Osteoblast (primary cell): ENCODE data around the gene SMAD3. TPM values are rescaled to one million over a fixed set of nuclear protein-coding genes. Genes with fewer than 3 reads are reported as not detected.

ENCODE experiments used
- DNase-seq: peaks from one replicate; pipeline ENCODE4 v3.0.0; 2011; ENCODE audit warnings: low spot score, mixed read lengths; ENCODE audit not compliant: insufficient read length; ENCODE audit errors: missing footprints
- H2AFZ ChIP-seq: 2 replicates; pipeline ENCODE4 v1.6.0; 2011; ENCODE audit warnings: mild to moderate bottlenecking, low read length
- H3K27ac ChIP-seq: 2 replicates; pipeline ENCODE4 v1.5.1; 2011; ENCODE audit warnings: mild to moderate bottlenecking, low read depth, low read length, moderate library complexity
- H3K27me3 ChIP-seq: 2 replicates; pipeline ENCODE4 v1.6.0; 2012; ENCODE audit warnings: mild to moderate bottlenecking, control low read depth, inconsistent platforms, low read length, moderate library complexity; ENCODE audit not compliant: insufficient read depth
- H3K36me3 ChIP-seq: 2 replicates; pipeline ENCODE4 v1.5.1; 2011; ENCODE audit warnings: mild to moderate bottlenecking, low read length, control low read depth, moderate library complexity; ENCODE audit not compliant: insufficient read depth
- H3K4me1 ChIP-seq: 2 replicates; pipeline ENCODE4 v1.5.1; 2011; ENCODE audit warnings: mild to moderate bottlenecking, low read length, control low read depth, moderate library complexity; ENCODE audit not compliant: insufficient read depth
- H3K4me2 ChIP-seq: 2 replicates; pipeline ENCODE4 v1.6.0; 2011; ENCODE audit warnings: mild to moderate bottlenecking, low read length; ENCODE audit not compliant: insufficient read depth
- H3K4me3 ChIP-seq: fragments of 200-600 bp; sonication (generic); 3 replicates; pipeline ENCODE4 v1.5.1; 2012; ENCODE audit warnings: mild to moderate bottlenecking, low read length, inconsistent platforms; ENCODE audit not compliant: insufficient read depth
- H3K79me2 ChIP-seq: 2 replicates; pipeline ENCODE4 v1.6.0; 2012; ENCODE audit warnings: mild to moderate bottlenecking, low read length, control low read depth, inconsistent platforms; ENCODE audit not compliant: insufficient read depth
- H3K9me3 ChIP-seq: 2 replicates; pipeline ENCODE4 v1.5.1; 2011; ENCODE audit warnings: low read depth, low read length, control low read depth
- H4K20me1 ChIP-seq: 2 replicates; pipeline ENCODE4 v1.6.0; 2012; ENCODE audit warnings: mild to moderate bottlenecking, low read length, control low read depth; ENCODE audit not compliant: insufficient read depth
- total RNA-seq: library from RNA; depleted of rRNA; stranded (reverse); fragments of >200 nt; gene quantifications from 2 replicates; pipeline ENCODE4 v1.2.3, GENCODE V29; 2012
- TF ChIP-seq, protein P1 (sequence below): IDR thresholded peaks from 2 replicates; pipeline ENCODE4 v1.5.1; 2011; ENCODE audit warnings: mild to moderate bottlenecking, low read depth, low read length, moderate library complexity; ENCODE audit errors: extremely low read depth

Gene SMAD3
- total RNA-seq, 1 donor: 60.1 TPM

DNA sequence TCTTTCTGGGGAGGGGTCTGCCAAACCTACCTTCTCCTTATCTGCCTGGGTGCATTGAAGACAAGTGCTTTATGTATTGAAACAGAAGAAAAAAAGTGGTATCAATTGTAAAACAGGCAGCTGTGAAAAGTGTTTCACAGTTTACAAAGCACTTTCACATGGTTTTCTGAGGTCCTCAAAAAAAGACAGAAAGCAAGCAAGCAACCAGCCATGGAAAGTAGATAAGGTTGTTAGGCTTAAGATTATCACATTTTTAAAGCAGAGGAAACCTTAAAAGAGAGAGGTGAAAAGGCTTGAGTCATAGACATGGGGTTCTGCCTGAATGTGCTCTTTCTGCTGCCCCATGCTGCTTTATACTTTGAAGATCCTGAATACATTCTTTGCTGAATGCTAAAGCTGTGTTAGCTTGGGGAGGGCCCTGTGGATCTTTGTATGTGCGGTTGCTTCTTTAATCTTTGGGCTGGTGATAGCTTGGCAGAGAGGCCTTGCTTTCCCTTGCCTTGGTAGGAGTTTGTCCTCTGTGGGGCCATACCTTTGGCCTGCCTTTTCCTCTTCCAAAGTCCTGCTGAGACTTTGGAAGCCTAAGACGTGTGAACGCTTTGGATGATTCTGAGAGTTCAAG is 2.6 kb downstream of the SMAD3 start:
- peak overlapping the region; percentile 97 for H3K4me2 ChIP-seq
- no peak for DNase-seq

DNA sequence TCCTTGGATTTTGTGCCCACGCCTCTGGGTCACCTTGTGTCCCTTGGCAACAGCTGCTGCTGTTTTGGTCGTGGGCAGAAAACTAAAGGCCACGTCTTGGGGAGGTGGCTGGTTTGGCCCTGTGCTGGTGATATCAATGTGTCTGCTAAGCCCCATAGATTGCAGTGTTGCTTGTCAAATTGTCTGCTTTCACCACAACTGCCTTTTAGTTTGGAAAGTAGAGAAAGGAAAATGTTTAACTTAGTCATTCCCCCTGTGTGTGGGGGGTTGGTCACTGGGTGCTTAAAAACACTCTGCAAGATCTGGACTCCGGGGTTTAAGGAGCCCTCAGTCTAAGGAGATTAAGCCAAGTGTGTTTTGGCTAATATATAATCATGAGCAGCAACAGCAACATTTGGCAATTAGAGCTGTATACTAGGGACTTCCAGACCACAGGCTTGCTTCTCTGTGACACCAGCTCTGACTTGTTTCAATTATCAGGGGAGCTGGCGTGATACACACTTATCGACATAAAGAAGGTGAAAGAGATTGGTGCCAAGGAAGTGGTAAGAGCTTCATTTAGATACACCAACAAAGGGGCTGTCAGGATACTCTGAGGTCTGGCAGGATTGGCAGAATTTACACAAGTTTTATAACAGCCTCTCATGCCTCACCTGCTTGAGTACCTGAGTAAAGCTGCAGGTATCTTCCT is 3.5 kb downstream of the SMAD3 start:
- Histone ChIP-seq H3K9me3 (no peaks in the 10 kb centered on the region), H2AFZ (no peak overlapping the region), H3K79me2 (peaks cover 80% of the 10 kb centered on the region), H3K27me3 (no peaks in the 10 kb centered on the region), H3K4me1 (peaks cover 48% of the 10 kb centered on the region), H3K4me3 (peak overlapping the region; percentile 98), H3K27ac (peak overlapping the region; percentile 98), H4K20me1 (peaks cover 56% of the 10 kb centered on the region), H3K4me2 (peak overlapping the region; percentile 97), H3K36me3 (peaks cover 47% of the 10 kb centered on the region)
- peak; percentile 88 for DNase-seq
- TF ChIP-seq, protein P1, sequence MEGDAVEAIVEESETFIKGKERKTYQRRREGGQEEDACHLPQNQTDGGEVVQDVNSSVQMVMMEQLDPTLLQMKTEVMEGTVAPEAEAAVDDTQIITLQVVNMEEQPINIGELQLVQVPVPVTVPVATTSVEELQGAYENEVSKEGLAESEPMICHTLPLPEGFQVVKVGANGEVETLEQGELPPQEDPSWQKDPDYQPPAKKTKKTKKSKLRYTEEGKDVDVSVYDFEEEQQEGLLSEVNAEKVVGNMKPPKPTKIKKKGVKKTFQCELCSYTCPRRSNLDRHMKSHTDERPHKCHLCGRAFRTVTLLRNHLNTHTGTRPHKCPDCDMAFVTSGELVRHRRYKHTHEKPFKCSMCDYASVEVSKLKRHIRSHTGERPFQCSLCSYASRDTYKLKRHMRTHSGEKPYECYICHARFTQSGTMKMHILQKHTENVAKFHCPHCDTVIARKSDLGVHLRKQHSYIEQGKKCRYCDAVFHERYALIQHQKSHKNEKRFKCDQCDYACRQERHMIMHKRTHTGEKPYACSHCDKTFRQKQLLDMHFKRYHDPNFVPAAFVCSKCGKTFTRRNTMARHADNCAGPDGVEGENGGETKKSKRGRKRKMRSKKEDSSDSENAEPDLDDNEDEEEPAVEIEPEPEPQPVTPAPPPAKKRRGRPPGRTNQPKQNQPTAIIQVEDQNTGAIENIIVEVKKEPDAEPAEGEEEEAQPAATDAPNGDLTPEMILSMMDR: no peak

More for the DNA sequence above, 2.6 kb downstream of the SMAD3 start:
- TF ChIP-seq, protein P1: no peak
- Histone ChIP-seq H4K20me1 (peaks cover 52% of the 10 kb centered on the region), H3K4me3 (peak overlapping the region; percentile 98), H3K9me3 (no peaks in the 10 kb centered on the region), H3K4me1 (peaks cover 44% of the 10 kb centered on the region), H2AFZ (no peak overlapping the region), H3K27me3 (no peaks in the 10 kb centered on the region), H3K79me2 (peaks cover 71% of the 10 kb centered on the region), H3K27ac (peak overlapping the region; percentile 98), H3K36me3 (peaks cover 46% of the 10 kb centered on the region)

GRCh38 chr15:67070150-67070549 is 4.7 kb downstream of the SMAD3 start:
- Histone ChIP-seq H3K27ac (peak overlapping the region; percentile 70), H2AFZ (no peak overlapping the region), H3K9me3 (no peaks in the 10 kb centered on the region), H3K4me3 (peak overlapping the region; percentile 51), H3K79me2 (peaks cover 93% of the 10 kb centered on the region), H3K27me3 (no peaks in the 10 kb centered on the region), H3K4me1 (peaks cover 61% of the 10 kb centered on the region), H3K36me3 (peaks cover 47% of the 10 kb centered on the region), H3K4me2 (peak overlapping the region; percentile 97), H4K20me1 (peaks cover 56% of the 10 kb centered on the region)
- TF ChIP-seq, protein P1: no peak
- DNase-seq: no peak
